Measurements from ENCODE around the gene PML.

PML gene

GRCh38 chr15:74013374-74013894, 18.9 kb downstream of the PML start:
- TF ChIP-seq, protein P1, sequence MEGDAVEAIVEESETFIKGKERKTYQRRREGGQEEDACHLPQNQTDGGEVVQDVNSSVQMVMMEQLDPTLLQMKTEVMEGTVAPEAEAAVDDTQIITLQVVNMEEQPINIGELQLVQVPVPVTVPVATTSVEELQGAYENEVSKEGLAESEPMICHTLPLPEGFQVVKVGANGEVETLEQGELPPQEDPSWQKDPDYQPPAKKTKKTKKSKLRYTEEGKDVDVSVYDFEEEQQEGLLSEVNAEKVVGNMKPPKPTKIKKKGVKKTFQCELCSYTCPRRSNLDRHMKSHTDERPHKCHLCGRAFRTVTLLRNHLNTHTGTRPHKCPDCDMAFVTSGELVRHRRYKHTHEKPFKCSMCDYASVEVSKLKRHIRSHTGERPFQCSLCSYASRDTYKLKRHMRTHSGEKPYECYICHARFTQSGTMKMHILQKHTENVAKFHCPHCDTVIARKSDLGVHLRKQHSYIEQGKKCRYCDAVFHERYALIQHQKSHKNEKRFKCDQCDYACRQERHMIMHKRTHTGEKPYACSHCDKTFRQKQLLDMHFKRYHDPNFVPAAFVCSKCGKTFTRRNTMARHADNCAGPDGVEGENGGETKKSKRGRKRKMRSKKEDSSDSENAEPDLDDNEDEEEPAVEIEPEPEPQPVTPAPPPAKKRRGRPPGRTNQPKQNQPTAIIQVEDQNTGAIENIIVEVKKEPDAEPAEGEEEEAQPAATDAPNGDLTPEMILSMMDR (IDR thresholded peaks at IDR 0.05; ENCODE audit: low read depth, low read length): no peak
- Histone ChIP-seq H3K4me1 (no peaks in the 10 kb centered on the region; the same call in 1 of the 2 replicates), H3K27me3 (no peaks in the 10 kb centered on the region), H3K4me3 (ENCODE audit: low read depth, low read length) (no peak overlapping the region), H3K9me3 (no peaks in the 10 kb centered on the region), H3K36me3 (no peaks in the 10 kb centered on the region)
- no peak for DNase-seq

DNA sequence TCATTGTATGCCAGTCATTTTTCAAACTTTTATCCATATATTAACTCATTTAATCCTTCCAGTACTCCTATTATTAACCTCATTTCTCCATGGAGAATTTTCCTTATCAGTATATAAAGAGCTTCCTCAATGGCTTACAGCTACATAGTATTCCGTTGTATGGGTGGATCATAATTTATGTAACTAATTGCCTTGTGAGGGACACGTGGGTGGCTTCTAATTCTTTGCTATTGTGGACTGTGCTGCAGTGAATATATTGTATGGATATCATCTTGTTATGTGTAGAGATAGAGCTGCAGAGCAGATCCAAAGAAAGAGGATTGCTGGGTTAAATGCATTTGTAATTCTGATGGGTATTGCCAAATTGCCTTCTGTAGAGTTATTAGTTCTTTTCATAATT, 25.2 kb downstream of the PML start:
- Histone ChIP-seq H3K4me3 (ENCODE audit: low read depth, low read length) (no peak overlapping the region), H3K27me3 (no peaks in the 10 kb centered on the region), H3K4me1 (no peaks in the 10 kb centered on the region), H3K36me3 (peaks cover under 1% of the 10 kb centered on the region), H3K9me3 (no peaks in the 10 kb centered on the region)
- no peak for DNase-seq
- TF ChIP-seq, protein P1 (IDR thresholded peaks at IDR 0.05; ENCODE audit: low read depth, low read length): no peak

DNA sequence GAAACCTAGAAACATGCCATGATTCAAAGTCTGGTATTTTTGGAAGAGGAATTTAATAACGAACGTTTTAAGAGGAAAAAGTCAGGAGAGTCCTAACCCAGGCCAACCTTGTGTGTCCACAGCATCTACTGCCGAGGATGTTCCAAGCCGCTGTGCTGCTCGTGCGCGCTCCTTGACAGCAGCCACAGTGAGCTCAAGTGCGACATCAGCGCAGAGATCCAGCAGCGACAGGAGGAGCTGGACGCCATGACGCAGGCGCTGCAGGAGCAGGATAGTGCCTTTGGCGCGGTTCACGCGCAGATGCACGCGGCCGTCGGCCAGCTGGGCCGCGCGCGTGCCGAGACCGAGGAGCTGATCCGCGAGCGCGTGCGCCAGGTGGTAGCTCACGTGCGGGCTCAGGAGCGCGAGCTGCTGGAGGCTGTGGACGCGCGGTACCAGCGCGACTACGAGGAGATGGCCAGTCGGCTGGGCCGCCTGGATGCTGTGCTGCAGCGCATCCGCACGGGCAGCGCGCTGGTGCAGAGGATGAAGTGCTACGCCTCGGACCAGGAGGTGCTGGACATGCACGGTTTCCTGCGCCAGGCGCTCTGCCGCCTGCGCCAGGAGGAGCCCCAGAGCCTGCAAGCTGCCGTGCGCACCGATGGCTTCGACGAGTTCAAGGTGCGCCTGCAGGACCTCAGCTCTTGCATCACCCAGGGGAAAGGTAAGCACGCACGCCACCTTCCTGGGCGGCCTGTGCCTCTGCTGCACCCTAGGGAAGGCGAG, 28.4 kb downstream of the PML start:
- Histone ChIP-seq H3K27me3 (no peaks in the 10 kb centered on the region), H3K9me3 (no peaks in the 10 kb centered on the region), H3K36me3 (peaks cover 4% of the 10 kb centered on the region), H3K4me1 (no peaks in the 10 kb centered on the region), H3K4me3 (ENCODE audit: low read depth, low read length) (no peak overlapping the region)
- TF ChIP-seq, protein P1 (IDR thresholded peaks at IDR 0.05; ENCODE audit: low read depth, low read length): no peak
- DNase-seq: no peak

DNA sequence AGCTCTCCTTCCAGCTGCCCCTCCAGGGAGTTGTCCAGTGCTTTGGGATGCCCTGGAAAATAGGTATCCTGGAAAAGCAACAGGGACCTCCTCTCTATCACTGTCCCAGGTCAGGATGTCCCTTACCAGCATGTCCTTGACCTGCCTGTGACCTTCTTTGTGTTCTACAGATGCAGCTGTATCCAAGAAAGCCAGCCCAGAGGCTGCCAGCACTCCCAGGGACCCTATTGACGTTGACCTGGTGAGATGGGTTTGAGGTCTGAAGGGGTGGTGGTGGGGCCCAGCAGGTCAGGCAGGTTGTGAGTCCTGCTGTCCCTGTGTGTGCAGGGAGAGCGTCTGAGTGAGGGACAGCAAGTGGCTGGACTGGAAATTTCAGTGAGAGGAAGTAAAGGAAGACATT, 30.2 kb downstream of the PML start:
- H3K4me1 ChIP-seq: no peaks in the 10 kb centered on the region
- H3K4me3 ChIP-seq (ENCODE audit: low read depth, low read length): no peak overlapping the region
- no peaks in the 10 kb centered on the region for H3K9me3 ChIP-seq
- TF ChIP-seq, protein P1 (IDR thresholded peaks at IDR 0.05; ENCODE audit: low read depth, low read length): no peak
- DNase-seq: no peak
- H3K27me3 ChIP-seq: no peaks in the 10 kb centered on the region
- H3K36me3 ChIP-seq: peaks cover 4% of the 10 kb centered on the region; the same call in 1 of the 2 replicates

GRCh38 chr15:74025436-74025835, 30.9 kb downstream of the PML start:
- Histone ChIP-seq H3K36me3 (peaks cover 4% of the 10 kb centered on the region; the same call in 1 of the 2 replicates), H3K9me3 (no peaks in the 10 kb centered on the region), H3K4me1 (no peaks in the 10 kb centered on the region), H3K27me3 (no peaks in the 10 kb centered on the region), H3K4me3 (ENCODE audit: low read depth, low read length) (no peak overlapping the region)
- no peak for DNase-seq
- TF ChIP-seq, protein P1 (IDR thresholded peaks at IDR 0.05; ENCODE audit: low read depth, low read length): no peak

- H3K4me1 ChIP-seq: no peaks in the 10 kb centered on the region
- TF ChIP-seq, protein P1 (IDR thresholded peaks at IDR 0.05; ENCODE audit: low read depth, low read length): no peak
- no peaks in the 10 kb centered on the region for H3K27me3 ChIP-seq
- H3K9me3 ChIP-seq: no peaks in the 10 kb centered on the region
- no peak overlapping the region for H3K4me3 ChIP-seq (ENCODE audit: low read depth, low read length)
- H3K36me3 ChIP-seq: peaks cover 4% of the 10 kb centered on the region; the same call in 1 of the 2 replicates
- no peak for DNase-seq
Measured at GRCh38 chr15:74027688-74028087, 33.2 kb downstream of the PML start.
